ENCODE data around the gene ANKRD1.

The ANKRD1 gene

DNA sequence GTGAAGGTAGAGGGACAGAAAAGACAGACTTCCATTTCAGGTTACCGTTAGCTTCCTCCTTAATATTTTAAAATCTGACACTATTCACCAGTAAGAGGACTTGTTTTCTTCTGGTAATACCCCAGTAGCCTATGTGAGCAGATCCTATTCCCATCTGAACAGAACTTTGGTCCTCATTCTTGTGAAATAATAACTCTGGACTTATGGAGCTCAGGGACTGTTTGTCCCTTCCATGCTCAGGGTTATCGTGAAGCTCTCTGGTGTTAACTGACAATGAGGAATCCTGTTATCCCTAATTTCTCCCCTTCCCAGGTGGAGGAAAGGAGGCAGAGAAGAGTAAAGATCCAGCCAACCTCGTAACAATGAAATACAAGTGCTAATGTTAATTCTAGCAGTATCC lies 47.0 kb upstream of the ANKRD1 start:
- no peak for TF ChIP-seq TCF4 (CRISPR knock-in tag; IDR thresholded peaks at IDR 0.05; ENCODE audit: borderline replicate concordance)
- no peak for TF ChIP-seq GLIS3 (CRISPR knock-in tag; IDR thresholded peaks at IDR 0.05)
- TF ChIP-seq CSDC2 (CRISPR knock-in tag; IDR thresholded peaks at IDR 0.05), result no peak
- TF ChIP-seq, protein P1, sequence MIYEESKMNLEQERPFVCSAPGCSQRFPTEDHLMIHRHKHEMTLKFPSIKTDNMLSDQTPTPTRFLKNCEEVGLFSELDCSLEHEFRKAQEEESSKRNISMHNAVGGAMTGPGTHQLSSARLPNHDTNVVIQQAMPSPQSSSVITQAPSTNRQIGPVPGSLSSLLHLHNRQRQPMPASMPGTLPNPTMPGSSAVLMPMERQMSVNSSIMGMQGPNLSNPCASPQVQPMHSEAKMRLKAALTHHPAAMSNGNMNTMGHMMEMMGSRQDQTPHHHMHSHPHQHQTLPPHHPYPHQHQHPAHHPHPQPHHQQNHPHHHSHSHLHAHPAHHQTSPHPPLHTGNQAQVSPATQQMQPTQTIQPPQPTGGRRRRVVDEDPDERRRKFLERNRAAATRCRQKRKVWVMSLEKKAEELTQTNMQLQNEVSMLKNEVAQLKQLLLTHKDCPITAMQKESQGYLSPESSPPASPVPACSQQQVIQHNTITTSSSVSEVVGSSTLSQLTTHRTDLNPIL (CRISPR knock-in tag; IDR thresholded peaks at IDR 0.05; ENCODE audit: low read depth), result no peak
- TF ChIP-seq SNAI2 (CRISPR knock-in tag; IDR thresholded peaks at IDR 0.05), result no peak
- TF ChIP-seq PPARA (CRISPR knock-in tag; IDR thresholded peaks at IDR 0.05; ENCODE audit: borderline replicate concordance), result no peak
- TF ChIP-seq ARNTL (CRISPR knock-in tag; IDR thresholded peaks at IDR 0.05; ENCODE audit: borderline replicate concordance, low read depth), result no peak
- no peak for TF ChIP-seq ZNF565 (CRISPR knock-in tag; conservative IDR thresholded peaks at IDR 0.05; ENCODE audit: low read depth)
- TF ChIP-seq, protein P2, sequence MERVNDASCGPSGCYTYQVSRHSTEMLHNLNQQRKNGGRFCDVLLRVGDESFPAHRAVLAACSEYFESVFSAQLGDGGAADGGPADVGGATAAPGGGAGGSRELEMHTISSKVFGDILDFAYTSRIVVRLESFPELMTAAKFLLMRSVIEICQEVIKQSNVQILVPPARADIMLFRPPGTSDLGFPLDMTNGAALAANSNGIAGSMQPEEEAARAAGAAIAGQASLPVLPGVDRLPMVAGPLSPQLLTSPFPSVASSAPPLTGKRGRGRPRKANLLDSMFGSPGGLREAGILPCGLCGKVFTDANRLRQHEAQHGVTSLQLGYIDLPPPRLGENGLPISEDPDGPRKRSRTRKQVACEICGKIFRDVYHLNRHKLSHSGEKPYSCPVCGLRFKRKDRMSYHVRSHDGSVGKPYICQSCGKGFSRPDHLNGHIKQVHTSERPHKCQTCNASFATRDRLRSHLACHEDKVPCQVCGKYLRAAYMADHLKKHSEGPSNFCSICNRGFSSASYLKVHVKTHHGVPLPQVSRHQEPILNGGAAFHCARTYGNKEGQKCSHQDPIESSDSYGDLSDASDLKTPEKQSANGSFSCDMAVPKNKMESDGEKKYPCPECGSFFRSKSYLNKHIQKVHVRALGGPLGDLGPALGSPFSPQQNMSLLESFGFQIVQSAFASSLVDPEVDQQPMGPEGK (CRISPR knock-in tag; IDR thresholded peaks at IDR 0.05; ENCODE audit: borderline replicate concordance), result no peak
- TF ChIP-seq BACH2 (CRISPR knock-in tag; IDR thresholded peaks at IDR 0.05; ENCODE audit: borderline replicate concordance), result no peak
- TF ChIP-seq POU6F1 (CRISPR knock-in tag; IDR thresholded peaks at IDR 0.05; ENCODE audit: borderline replicate concordance, low read depth), result no peak
- no peak for TF ChIP-seq TOX (CRISPR knock-in tag; IDR thresholded peaks at IDR 0.05; ENCODE audit: borderline replicate concordance)
- TF ChIP-seq, protein P3, sequence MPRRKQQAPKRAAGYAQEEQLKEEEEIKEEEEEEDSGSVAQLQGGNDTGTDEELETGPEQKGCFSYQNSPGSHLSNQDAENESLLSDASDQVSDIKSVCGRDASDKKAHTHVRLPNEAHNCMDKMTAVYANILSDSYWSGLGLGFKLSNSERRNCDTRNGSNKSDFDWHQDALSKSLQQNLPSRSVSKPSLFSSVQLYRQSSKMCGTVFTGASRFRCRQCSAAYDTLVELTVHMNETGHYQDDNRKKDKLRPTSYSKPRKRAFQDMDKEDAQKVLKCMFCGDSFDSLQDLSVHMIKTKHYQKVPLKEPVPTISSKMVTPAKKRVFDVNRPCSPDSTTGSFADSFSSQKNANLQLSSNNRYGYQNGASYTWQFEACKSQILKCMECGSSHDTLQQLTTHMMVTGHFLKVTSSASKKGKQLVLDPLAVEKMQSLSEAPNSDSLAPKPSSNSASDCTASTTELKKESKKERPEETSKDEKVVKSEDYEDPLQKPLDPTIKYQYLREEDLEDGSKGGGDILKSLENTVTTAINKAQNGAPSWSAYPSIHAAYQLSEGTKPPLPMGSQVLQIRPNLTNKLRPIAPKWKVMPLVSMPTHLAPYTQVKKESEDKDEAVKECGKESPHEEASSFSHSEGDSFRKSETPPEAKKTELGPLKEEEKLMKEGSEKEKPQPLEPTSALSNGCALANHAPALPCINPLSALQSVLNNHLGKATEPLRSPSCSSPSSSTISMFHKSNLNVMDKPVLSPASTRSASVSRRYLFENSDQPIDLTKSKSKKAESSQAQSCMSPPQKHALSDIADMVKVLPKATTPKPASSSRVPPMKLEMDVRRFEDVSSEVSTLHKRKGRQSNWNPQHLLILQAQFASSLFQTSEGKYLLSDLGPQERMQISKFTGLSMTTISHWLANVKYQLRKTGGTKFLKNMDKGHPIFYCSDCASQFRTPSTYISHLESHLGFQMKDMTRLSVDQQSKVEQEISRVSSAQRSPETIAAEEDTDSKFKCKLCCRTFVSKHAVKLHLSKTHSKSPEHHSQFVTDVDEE (CRISPR knock-in tag; IDR thresholded peaks at IDR 0.05), result no peak
- no peak for TF ChIP-seq ESRRG (CRISPR knock-in tag; IDR thresholded peaks at IDR 0.05)
- no peak for TF ChIP-seq ZFP30 (CRISPR knock-in tag; IDR thresholded peaks at IDR 0.05)
- TF ChIP-seq ZC3H10 (CRISPR knock-in tag; IDR thresholded peaks at IDR 0.05), result no peak
- TF ChIP-seq OSR1 (CRISPR knock-in tag; IDR thresholded peaks at IDR 0.05), result no peak
- no peak for TF ChIP-seq ZFP3 (CRISPR knock-in tag; IDR thresholded peaks at IDR 0.05)
- no peak for TF ChIP-seq ZNF8 (CRISPR knock-in tag; IDR thresholded peaks at IDR 0.05)
- ATAC-seq, result no peak

- TF ChIP-seq GLIS3 (CRISPR knock-in tag; IDR thresholded peaks at IDR 0.05), result no peak
- TF ChIP-seq, protein P2 (CRISPR knock-in tag; IDR thresholded peaks at IDR 0.05; ENCODE audit: borderline replicate concordance), result no peak
- TF ChIP-seq ZC3H10 (CRISPR knock-in tag; IDR thresholded peaks at IDR 0.05), result no peak
- no peak for TF ChIP-seq ZNF8 (CRISPR knock-in tag; IDR thresholded peaks at IDR 0.05)
- TF ChIP-seq RARB (CRISPR knock-in tag; IDR thresholded peaks at IDR 0.05), result no peak
- no peak for TF ChIP-seq BACH2 (CRISPR knock-in tag; IDR thresholded peaks at IDR 0.05; ENCODE audit: borderline replicate concordance)
- TF ChIP-seq ZNF565 (CRISPR knock-in tag; conservative IDR thresholded peaks at IDR 0.05; ENCODE audit: low read depth), result no peak
Observed at GRCh38 chr10:90966146-90966545, 45.3 kb upstream of the ANKRD1 start.

GRCh38 chr10:90965720-90966119 lies 44.8 kb upstream of the ANKRD1 start:
- TF ChIP-seq, protein P3 (CRISPR knock-in tag; IDR thresholded peaks at IDR 0.05), result 0 out of 2 replicates have a peak, but pooled peaks have one; percentile 35
- no peak for TF ChIP-seq CSDC2 (CRISPR knock-in tag; IDR thresholded peaks at IDR 0.05)
- ATAC-seq, result no peak

More at GRCh38 chr10:90966146-90966545, 45.3 kb upstream of the ANKRD1 start:
- no peak for ATAC-seq

All from SK-N-SH treated with all-trans-retinoic acid at 6 μM for 48 hours (cell line).